ENCODE results near the gene NCKIPSD. TPM values are rescaled to one million over a fixed set of nuclear protein-coding genes. Genes with fewer than 3 reads are reported as not detected.
A peak's percentile ranks its signal among the peaks of the same experiment; 100 is the strongest.

Gene NCKIPSD
- polyA plus RNA-seq, 1 of the 3 experiments (the other 2 are of a cell fraction) = 20.4 TPM

DNA sequence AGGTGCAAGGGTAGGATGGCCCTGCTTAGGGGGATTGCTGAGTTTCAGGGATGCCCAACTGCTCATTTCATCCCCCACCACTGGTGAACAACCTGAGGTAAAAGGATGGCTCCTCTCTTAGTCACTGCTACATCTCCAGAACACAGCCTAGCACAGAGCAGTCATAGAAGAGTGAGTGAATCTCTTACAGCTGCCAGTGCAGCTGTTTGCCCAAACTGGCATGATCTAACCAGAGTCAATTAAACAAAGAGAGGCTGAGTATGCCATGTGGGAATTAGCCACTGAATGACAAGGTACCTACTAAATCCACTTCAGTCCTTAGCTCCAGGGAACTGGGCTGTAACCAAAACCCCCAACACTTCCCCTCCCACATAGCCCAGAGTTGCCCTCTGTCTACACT, 6.8 kb upstream of the NCKIPSD start:
- Histone ChIP-seq H3K27ac (ENCODE audit: low read depth in 2 of 2, low read length in 1 of 2) (peak overlapping the region in 1 of 2 experiments; percentile 21; a peak in 1 of 4 replicates), H4K20me1 (ENCODE audit: insufficient read depth) (peaks cover 84% of the 10 kb centered on the region), H3F3A (replicated peaks; ENCODE audit: insufficient read depth) (peaks cover 55% of the 10 kb centered on the region), H2AFZ (ENCODE audit: low read depth) (no peak overlapping the region), H3K79me2 (ENCODE audit: insufficient read depth) (peaks cover 72% of the 10 kb centered on the region), H3K36me3 (replicated peaks in 1 of 2; ENCODE audit: control insufficient read depth in 1 of 2, insufficient read depth in 2 of 2, low read length in 1 of 2) (peaks cover 53 to 73% of the 10 kb centered on the region in 2 experiments), H3K4me1 (ENCODE audit: control insufficient read depth in 1 of 2, insufficient read depth in 2 of 2, low read depth in 1 of 2, low read length in 1 of 2) (peaks cover 18 to 24% of the 10 kb centered on the region in 2 experiments; a peak in 3 of 4 replicates), H3K9ac (no peak overlapping the region), H3K4me3 (ENCODE audit: low read depth in 2 of 2, low read length in 1 of 2) (no peak overlapping the region), H3K4me2 (no peak overlapping the region), H3K9me2 (no peaks in the 10 kb centered on the region), H3K27me3 (ENCODE audit: insufficient read depth) (no peaks in the 10 kb centered on the region), H3K9me3 (no peaks in the 10 kb centered on the region)
- no peak for DNase-seq
- TF ChIP-seq, protein P1, sequence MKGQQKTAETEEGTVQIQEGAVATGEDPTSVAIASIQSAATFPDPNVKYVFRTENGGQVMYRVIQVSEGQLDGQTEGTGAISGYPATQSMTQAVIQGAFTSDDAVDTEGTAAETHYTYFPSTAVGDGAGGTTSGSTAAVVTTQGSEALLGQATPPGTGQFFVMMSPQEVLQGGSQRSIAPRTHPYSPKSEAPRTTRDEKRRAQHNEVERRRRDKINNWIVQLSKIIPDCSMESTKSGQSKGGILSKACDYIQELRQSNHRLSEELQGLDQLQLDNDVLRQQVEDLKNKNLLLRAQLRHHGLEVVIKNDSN (IDR thresholded peaks at IDR 0.05; ENCODE audit: borderline replicate concordance, low read depth) = no peak
- TF ChIP-seq RXRA (IDR thresholded peaks at IDR 0.05; ENCODE audit: borderline replicate concordance, low read depth) = no peak
- TF ChIP-seq MEF2A (IDR thresholded peaks at IDR 0.05; ENCODE audit: borderline replicate concordance, low read depth) = no peak
- TF ChIP-seq, protein P2, sequence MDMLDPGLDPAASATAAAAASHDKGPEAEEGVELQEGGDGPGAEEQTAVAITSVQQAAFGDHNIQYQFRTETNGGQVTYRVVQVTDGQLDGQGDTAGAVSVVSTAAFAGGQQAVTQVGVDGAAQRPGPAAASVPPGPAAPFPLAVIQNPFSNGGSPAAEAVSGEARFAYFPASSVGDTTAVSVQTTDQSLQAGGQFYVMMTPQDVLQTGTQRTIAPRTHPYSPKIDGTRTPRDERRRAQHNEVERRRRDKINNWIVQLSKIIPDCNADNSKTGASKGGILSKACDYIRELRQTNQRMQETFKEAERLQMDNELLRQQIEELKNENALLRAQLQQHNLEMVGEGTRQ (IDR thresholded peaks at IDR 0.05; ENCODE audit: borderline replicate concordance, low read depth, low read length) = no peak
- CTCF ChIA-PET = interaction anchor here (1.1 to 1.2 kb wide), 2 partner anchors 9 to 28 kb away, joined by 3 to 4 read pairs; no protein-coding TSS in a partner anchor
- POLR2A ChIA-PET = no interaction called here

DNA sequence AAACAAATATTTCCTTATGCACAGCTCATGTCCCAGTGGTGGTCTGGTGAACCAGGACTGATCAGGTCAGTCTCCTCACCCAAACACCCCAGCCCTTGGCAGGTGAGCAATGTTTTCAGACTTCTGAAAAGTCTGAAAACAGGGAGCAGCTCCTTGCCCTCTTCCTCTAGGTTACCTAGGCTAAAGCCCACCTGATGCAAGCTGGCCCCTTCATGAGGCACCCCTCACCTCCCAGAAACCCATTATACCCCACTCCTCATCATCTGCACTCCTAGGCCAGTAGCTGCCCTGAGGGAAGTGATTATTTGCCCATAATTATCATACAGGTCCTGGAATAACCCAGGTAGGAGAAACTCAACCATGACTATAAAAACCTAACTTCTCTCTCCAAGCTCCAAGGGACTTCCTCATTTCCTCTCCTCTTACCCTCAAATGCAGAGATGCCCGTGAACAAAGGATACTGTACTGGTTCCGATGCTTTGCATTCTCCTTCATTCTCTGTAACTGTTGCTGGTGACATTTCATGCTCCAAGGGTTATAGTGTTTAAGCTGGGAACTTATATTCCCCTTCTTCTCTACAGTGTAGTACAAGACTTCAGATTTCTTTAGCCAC, 5.2 kb upstream of the NCKIPSD start:
- peaks cover 56% of the 10 kb centered on the region for H3K79me2 ChIP-seq (ENCODE audit: insufficient read depth)
- no peaks in the 10 kb centered on the region for H3K27me3 ChIP-seq (ENCODE audit: insufficient read depth)
- H3K4me3 ChIP-seq (ENCODE audit: low read depth in 2 of 2, low read length in 1 of 2) = no peak overlapping the region
- H3K4me1 ChIP-seq (ENCODE audit: control insufficient read depth in 1 of 2, insufficient read depth in 2 of 2, low read depth in 1 of 2, low read length in 1 of 2) = peaks cover 18 to 33% of the 10 kb centered on the region in 2 experiments; a peak in 3 of 4 replicates
- DNase-seq = no peak
- no peak overlapping the region for H3K27ac ChIP-seq (ENCODE audit: low read depth in 2 of 2, low read length in 1 of 2)
- 97% methylated on average over 2 of the region's 2 CpGs for WGBS (ENCODE audit: low lambda C conversion rate)
- no peak overlapping the region for H3K4me2 ChIP-seq
- ChIA-PET CTCF (interaction anchor here (1.1 to 1.2 kb wide), 2 partner anchors 48 to 75 kb away, joined by 3 read pairs; no protein-coding TSS in a partner anchor), POLR2A (interaction anchor here (1.1 kb wide), 1 partner anchor 14 kb away, joined by 4 read pairs; no protein-coding TSS in a partner anchor)
- H3K36me3 ChIP-seq (replicated peaks in 1 of 2; ENCODE audit: control insufficient read depth in 1 of 2, insufficient read depth in 2 of 2, low read length in 1 of 2) = peaks cover 52 to 76% of the 10 kb centered on the region in 2 experiments
- peaks cover 54% of the 10 kb centered on the region for H3F3A ChIP-seq (replicated peaks; ENCODE audit: insufficient read depth)
- no peaks in the 10 kb centered on the region for H3K9me3 ChIP-seq
- TF ChIP-seq TCF12 (IDR thresholded peaks at IDR 0.05) (no peak), ELF1 (IDR thresholded peaks at IDR 0.05) (no peak), RXRA (IDR thresholded peaks at IDR 0.05; ENCODE audit: borderline replicate concordance, low read depth) (no peak), FOSL2 (IDR thresholded peaks at IDR 0.05; ENCODE audit: borderline replicate concordance, low read depth) (no peak), MXI1 (IDR thresholded peaks at IDR 0.05; ENCODE audit: low read depth, low read length) (no peak), POLR2AphosphoS5 (IDR thresholded peaks at IDR 0.05; ENCODE audit: low read depth, low read length) (no peak)
- TF ChIP-seq, protein P3, sequence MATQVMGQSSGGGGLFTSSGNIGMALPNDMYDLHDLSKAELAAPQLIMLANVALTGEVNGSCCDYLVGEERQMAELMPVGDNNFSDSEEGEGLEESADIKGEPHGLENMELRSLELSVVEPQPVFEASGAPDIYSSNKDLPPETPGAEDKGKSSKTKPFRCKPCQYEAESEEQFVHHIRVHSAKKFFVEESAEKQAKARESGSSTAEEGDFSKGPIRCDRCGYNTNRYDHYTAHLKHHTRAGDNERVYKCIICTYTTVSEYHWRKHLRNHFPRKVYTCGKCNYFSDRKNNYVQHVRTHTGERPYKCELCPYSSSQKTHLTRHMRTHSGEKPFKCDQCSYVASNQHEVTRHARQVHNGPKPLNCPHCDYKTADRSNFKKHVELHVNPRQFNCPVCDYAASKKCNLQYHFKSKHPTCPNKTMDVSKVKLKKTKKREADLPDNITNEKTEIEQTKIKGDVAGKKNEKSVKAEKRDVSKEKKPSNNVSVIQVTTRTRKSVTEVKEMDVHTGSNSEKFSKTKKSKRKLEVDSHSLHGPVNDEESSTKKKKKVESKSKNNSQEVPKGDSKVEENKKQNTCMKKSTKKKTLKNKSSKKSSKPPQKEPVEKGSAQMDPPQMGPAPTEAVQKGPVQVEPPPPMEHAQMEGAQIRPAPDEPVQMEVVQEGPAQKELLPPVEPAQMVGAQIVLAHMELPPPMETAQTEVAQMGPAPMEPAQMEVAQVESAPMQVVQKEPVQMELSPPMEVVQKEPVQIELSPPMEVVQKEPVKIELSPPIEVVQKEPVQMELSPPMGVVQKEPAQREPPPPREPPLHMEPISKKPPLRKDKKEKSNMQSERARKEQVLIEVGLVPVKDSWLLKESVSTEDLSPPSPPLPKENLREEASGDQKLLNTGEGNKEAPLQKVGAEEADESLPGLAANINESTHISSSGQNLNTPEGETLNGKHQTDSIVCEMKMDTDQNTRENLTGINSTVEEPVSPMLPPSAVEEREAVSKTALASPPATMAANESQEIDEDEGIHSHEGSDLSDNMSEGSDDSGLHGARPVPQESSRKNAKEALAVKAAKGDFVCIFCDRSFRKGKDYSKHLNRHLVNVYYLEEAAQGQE (IDR thresholded peaks at IDR 0.05; ENCODE audit: low read depth, low read length) = no peak
- no peaks in the 10 kb centered on the region for H3K9me2 ChIP-seq
- peaks cover 77% of the 10 kb centered on the region for H4K20me1 ChIP-seq (ENCODE audit: insufficient read depth)
- no peak overlapping the region for H2AFZ ChIP-seq (ENCODE audit: low read depth)
- H3K9ac ChIP-seq = no peak overlapping the region
